Measurements from ENCODE around the gene FSD1L. TPM values are rescaled to one million over a fixed set of nuclear protein-coding genes. Genes with fewer than 3 reads are reported as not detected.

Gene FSD1L
- polyA plus RNA-seq, 1 donor (not counting 4 experiments of a cell fraction or from before 2014, with no cell fraction given) = 5.2 TPM

GRCh38 chr9:105500108-105500766 lies 52.4 kb downstream of the FSD1L start:
- Histone ChIP-seq H3K4me3 (ENCODE audit: control insufficient read depth in 2 of 3, extremely low read depth in 1 of 3, insufficient read depth in 2 of 3, low read depth in 1 of 3, low read length in 3 of 3) (no peak overlapping the region), H3K9ac (ENCODE audit: control insufficient read depth, extremely low read depth, insufficient read depth, low read length) (no peak overlapping the region), H4K20me1 (ENCODE audit: control insufficient read depth, extremely low read depth, insufficient read depth, low read length) (no peaks in the 10 kb centered on the region), H3K36me3 (ENCODE audit: control insufficient read depth in 2 of 2, extremely low read depth in 1 of 2, insufficient read depth in 2 of 2, low read length in 2 of 2) (no peaks in the 10 kb centered on the region), H3K27me3 (ENCODE audit: control insufficient read depth, extremely low read depth, insufficient read depth, low read length) (no peaks in the 10 kb centered on the region), H3K27ac (ENCODE audit: control insufficient read depth, insufficient read depth, low read length) (no peak overlapping the region), H2AFZ (ENCODE audit: control insufficient read depth, low read length) (no peak overlapping the region), H3K4me1 (ENCODE audit: control insufficient read depth, extremely low read depth, insufficient read depth, low read length) (peaks cover 5% of the 10 kb centered on the region), H3K9me1 (ENCODE audit: control insufficient read depth, extremely low read depth, insufficient read depth, low read length) (no peaks in the 10 kb centered on the region), H3K79me2 (ENCODE audit: control insufficient read depth, insufficient read depth, low read length) (peaks cover 8% of the 10 kb centered on the region), H3K9me3 (ENCODE audit: control insufficient read depth, low read depth, low read length) (no peaks in the 10 kb centered on the region), H3K4me2 (ENCODE audit: control insufficient read depth, extremely low read depth, insufficient read depth, low read depth, low read length) (no peak overlapping the region)
- no peak for TF ChIP-seq EZH2 (IDR thresholded peaks at IDR 0.05; ENCODE audit: low read length)
- TF ChIP-seq CTCF (optimal IDR thresholded peaks at IDR 0.05 in 1 of 3, IDR thresholded peaks at IDR 0.05 in 1 of 3, conservative IDR thresholded peaks at IDR 0.05 in 1 of 3; ENCODE audit: extremely low read depth in 1 of 3, insufficient read depth in 2 of 3, low read length in 3 of 3) = no peak
- dilution Hi-C loops (cut with MboI; ENCODE audit: extremely low pct_ligation_motif_present, low sequenced_read_pairs) = no loop called here
- FAIRE-seq (no peak), DNase-seq (ENCODE audit: low read depth, low spot score) (no peak)

- Histone ChIP-seq H3K27ac (ENCODE audit: control insufficient read depth, insufficient read depth, low read length) (no peak overlapping the region), H3K9me1 (ENCODE audit: control insufficient read depth, extremely low read depth, insufficient read depth, low read length) (no peaks in the 10 kb centered on the region), H4K20me1 (ENCODE audit: control insufficient read depth, extremely low read depth, insufficient read depth, low read length) (no peaks in the 10 kb centered on the region), H3K27me3 (ENCODE audit: control insufficient read depth, extremely low read depth, insufficient read depth, low read length) (no peaks in the 10 kb centered on the region), H3K9ac (ENCODE audit: control insufficient read depth, extremely low read depth, insufficient read depth, low read length) (no peak overlapping the region), H3K4me3 (ENCODE audit: control insufficient read depth in 2 of 3, extremely low read depth in 1 of 3, insufficient read depth in 2 of 3, low read depth in 1 of 3, low read length in 3 of 3) (no peak overlapping the region), H2AFZ (ENCODE audit: control insufficient read depth, low read length) (no peak overlapping the region), H3K9me3 (ENCODE audit: control insufficient read depth, low read depth, low read length) (no peaks in the 10 kb centered on the region), H3K4me1 (ENCODE audit: control insufficient read depth, extremely low read depth, insufficient read depth, low read length) (peaks cover 5% of the 10 kb centered on the region), H3K79me2 (ENCODE audit: control insufficient read depth, insufficient read depth, low read length) (peaks cover 4% of the 10 kb centered on the region), H3K36me3 (ENCODE audit: control insufficient read depth in 2 of 2, extremely low read depth in 1 of 2, insufficient read depth in 2 of 2, low read length in 2 of 2) (no peaks in the 10 kb centered on the region), H3K4me2 (ENCODE audit: control insufficient read depth, extremely low read depth, insufficient read depth, low read depth, low read length) (no peak overlapping the region)
- dilution Hi-C loops (cut with MboI; ENCODE audit: extremely low pct_ligation_motif_present, low sequenced_read_pairs) = no loop called here
- FAIRE-seq (no peak), DNase-seq (ENCODE audit: low read depth, low spot score) (no peak)
- TF ChIP-seq CTCF (optimal IDR thresholded peaks at IDR 0.05 in 1 of 3, IDR thresholded peaks at IDR 0.05 in 1 of 3, conservative IDR thresholded peaks at IDR 0.05 in 1 of 3; ENCODE audit: extremely low read depth in 1 of 3, insufficient read depth in 2 of 3, low read length in 3 of 3) = no peak
Observed at GRCh38 chr9:105501414-105501813, 53.6 kb downstream of the FSD1L start.
